HepG2 (cell line): ENCODE data around the gene SPN. TPM values are rescaled to one million over a fixed set of nuclear protein-coding genes. Genes with fewer than 3 reads are reported as not detected.
"Not testable (repeated sequence)": the region's sequence is repeated elsewhere in the genome, so short reads cannot be mapped to it uniquely, and the experiment has no call there.

ENCODE experiments used
- ATAC-seq: fragments of 200-7000 bp; cut with Tn5 transposase; 3 replicates; pipeline ENCODE4 v1.9.1; 2020; ENCODE audit warnings: mild to moderate bottlenecking, moderate library complexity
- BruUV-seq: library from RNA; stranded (reverse); fragments of 400-500 nt; replicated peaks from 2 replicates; lab custom pipeline; 2021; lab: Mats Ljungman, UMichigan
- CTCF ChIA-PET: fragments of 300-600 bp; formaldehyde crosslinking; extraction: SDS; loops from one replicate; lab custom pipeline; 2021; ENCODE audit warnings: low total read pairs, inconsistent platforms, low intra/inter-chr PET ratio; lab: Yijun Ruan, JAX
- POLR2A ChIA-PET: fragments of 350-600 bp; sonication (Branson Sonifier 250); formaldehyde crosslinking; loops from one replicate; lab custom pipeline; 2020; ENCODE audit warnings: antibody characterized with exemption, inconsistent platforms; lab: Yijun Ruan, JAX
- DNase-seq: peaks from one replicate; pipeline ENCODE4 v3.0.0-alpha.2; 2015; ENCODE audit warnings: low spot score
- FAIRE-seq: peaks from 3 replicates; lab custom pipeline; 2011; peaks lifted over from hg19 to GRCh38; lab: Jason Lieb, UNC
- H2AFZ ChIP-seq: one replicate; pipeline ENCODE4 v1.6.1; 2011; ENCODE audit warnings: low read length, inconsistent platforms
- H3K27ac ChIP-seq: fragments of 300-600 bp; 3 replicates; pipeline ENCODE4 v1.8.0; 2011; ENCODE audit warnings: mixed run types, mild to moderate bottlenecking, mixed read lengths, low read length, inconsistent platforms; ENCODE audit not compliant: insufficient read depth; ENCODE audit errors: extremely low read length
- H3K27me3 ChIP-seq, 2 experiments: fragments of 200-600 bp in 1 of 2; 2 replicates in 1 of 2; 3 replicates in 1 of 2; pipeline versions ENCODE4 v1.6.0 to v1.8.0; 2011; ENCODE audit warnings: low read length in 2 of 2, mild to moderate bottlenecking in 2 of 2, moderate library complexity in 2 of 2, inconsistent platforms in 1 of 2; ENCODE audit not compliant: insufficient read depth in 2 of 2, control insufficient read depth in 1 of 2
- H3K36me3 ChIP-seq, 2 experiments: fragments of 200-600 bp in 1 of 2; replicated peaks in 1 of 2; 2 replicates in 1 of 2; 3 replicates in 1 of 2; pipeline versions ENCODE4 v1.5.1 to v1.8.0; 2011; ENCODE audit warnings: low read length in 2 of 2, inconsistent platforms in 1 of 2; ENCODE audit not compliant: insufficient read depth in 2 of 2, control insufficient read depth in 1 of 2
- H3K4me1 ChIP-seq: 2 replicates; pipeline ENCODE4 v1.5.1; 2012; ENCODE audit warnings: low read length, inconsistent platforms; ENCODE audit not compliant: insufficient read depth
- H3K4me2 ChIP-seq: 2 replicates; pipeline ENCODE4 v1.6.0; 2011; ENCODE audit warnings: low read depth, low read length, inconsistent platforms
- H3K4me3 ChIP-seq, 3 experiments: fragments of 200-600 bp in 1 of 3; sonication (generic), shearing (Covaris generic) in 1 of 3; replicated peaks in 1 of 3; 2 replicates each; pipeline ENCODE4 v1.5.1; 2011 to 2016; ENCODE audit warnings: low read length in 3 of 3, inconsistent platforms in 2 of 3, low read depth in 2 of 3, mild to moderate bottlenecking in 2 of 3, control low read depth in 1 of 3, mixed read lengths in 1 of 3; ENCODE audit not compliant: insufficient read depth in 1 of 3
- H3K79me2 ChIP-seq: one replicate; pipeline ENCODE4 v1.6.1; 2011; ENCODE audit warnings: low read length, inconsistent platforms; ENCODE audit not compliant: insufficient read depth
- H3K9ac ChIP-seq: 2 replicates; pipeline ENCODE4 v1.6.0; 2011; ENCODE audit warnings: mild to moderate bottlenecking, low read depth, low read length, inconsistent platforms; ENCODE audit not compliant: insufficient read depth
- H3K9me3 ChIP-seq: 2 replicates; pipeline ENCODE4 v1.5.1; 2012; ENCODE audit warnings: mild to moderate bottlenecking, low read length
- H4K20me1 ChIP-seq: 2 replicates; pipeline ENCODE4 v1.6.0; 2011; ENCODE audit warnings: inconsistent platforms, mild to moderate bottlenecking, low read length, moderate library complexity; ENCODE audit not compliant: insufficient read depth
- HNF4A ChIP-seq: sonication (generic); formaldehyde crosslinking; IDR thresholded peaks from 2 replicates; pipeline ENCODE4 v1.4.0; 2020; ENCODE audit warnings: missing genetic modification reagents
- HNF4G ChIP-seq, 2 experiments: sonication (generic) in 1 of 2; formaldehyde crosslinking in 1 of 2; IDR thresholded peaks; 2 replicates each; pipeline versions ENCODE4 v1.4.0 to v1.6.1; 2011 to 2020; ENCODE audit warnings: borderline replicate concordance in 2 of 2, low read depth in 2 of 2, mild to moderate bottlenecking in 2 of 2, low read length in 1 of 2, missing genetic modification reagents in 1 of 2, moderate library complexity in 1 of 2
- RAD21 ChIP-seq: fragments of 450-650 bp; formaldehyde crosslinking; IDR thresholded peaks from 2 replicates; pipeline ENCODE4 v1.5.0; 2020; ENCODE audit warnings: mild to moderate bottlenecking
- ZSCAN25 ChIP-seq: sonication (generic); formaldehyde crosslinking; IDR thresholded peaks from 2 replicates; pipeline ENCODE4 v1.8.0; 2022; ENCODE audit warnings: mild to moderate bottlenecking, missing genetic modification reagents
- WGBS: methylation state at CpG from one replicate; pipeline ENCODE4 v1.1.6; 2017; ENCODE audit warnings: low lambda C conversion rate; 5-methylcytosine and 5-hydroxymethylcytosine counted together
- in situ Hi-C: cut with HindIII; loops from 2 replicates; pipeline ENCODE4 v1.10.0; 2017; ENCODE audit warnings: low pct_unique_long_range_greater_than_20kb; ENCODE audit not compliant: extremely low pct_ligation_motif_present
- intact Hi-C: fragments of 100-400 bp; cut with micrococcal nuclease; formaldehyde crosslinking; loops from one replicate; pipeline ENCODE4 v1.10.0; 2022; ENCODE audit not compliant: unreplicated experiment
- polyA plus RNA-seq, 8 experiments: library from polyadenylated mRNA; depleted of rRNA in 3 of 8; stranded (reverse) in 7 of 8; unstranded in 1 of 8; fragments of >200 nt; fragmentation: Illumina TruSeq in 4 of 8; extraction: Trizol in 4 of 8; gene quantifications; 2 replicates each; pipeline versions ENCODE4 v1.2.1 to v1.2.3, GENCODE V29; 2011 to 2016; ENCODE audit warnings: low read depth in 4 of 8, missing spikeins in 1 of 8, mixed read lengths in 1 of 8; ENCODE audit not compliant: insufficient read depth in 1 of 8
- total RNA-seq, 5 experiments: library from RNA; depleted of rRNA; stranded (reverse); fragments of >200 nt; fragmentation: Illumina TruSeq; extraction: Trizol; gene quantifications; 2 replicates each; pipeline ENCODE4 v1.2.3, GENCODE V29; 2016; ENCODE audit warnings: low read depth in 1 of 5
- TF ChIP-seq, protein P1 (sequence below): IDR thresholded peaks from 2 replicates; pipeline ENCODE4 v1.4.0; 2020; ENCODE audit warnings: mild to moderate bottlenecking, missing genetic modification reagents
- TF ChIP-seq, protein P2 (sequence below): sonication (generic); formaldehyde crosslinking; IDR thresholded peaks from 2 replicates; pipeline ENCODE4 v1.4.0; 2020; ENCODE audit warnings: missing genetic modification reagents

The SPN gene
- total and polyA plus RNA-seq, 2 of the 13 experiments (the other 11 are each of a cell fraction or from before 2014, with no cell fraction given): 0.22 to 1.6 TPM

DNA sequence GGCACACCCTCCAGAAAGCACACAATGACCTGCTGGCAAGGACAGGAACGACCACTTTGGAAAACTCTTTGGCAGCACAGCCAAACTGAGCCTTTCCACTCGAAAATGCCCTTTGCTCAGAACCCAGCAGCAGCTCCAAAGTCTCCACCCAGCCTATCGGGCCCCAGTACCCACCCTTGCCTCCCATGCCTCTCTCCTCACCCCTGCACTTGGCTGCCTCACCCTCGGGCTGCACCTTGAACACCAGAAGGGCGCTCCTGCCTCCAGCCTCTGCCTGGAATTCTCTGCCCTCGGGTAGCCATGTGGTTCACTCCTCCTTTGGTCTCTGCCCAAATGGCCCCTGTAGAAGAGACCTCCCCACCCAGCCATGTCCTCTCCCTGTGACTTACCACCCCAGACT lies 46.9 kb upstream of the SPN start:
- H3K27me3 ChIP-seq; FAIRE-seq; H3K9ac ChIP-seq; CTCF ChIA-PET; H2AFZ ChIP-seq; ATAC-seq; in situ Hi-C loops; H3K36me3 ChIP-seq; intact Hi-C loops; H4K20me1 ChIP-seq; H3K79me2 ChIP-seq; H3K9me3 ChIP-seq; BruUV-seq; H3K4me3 ChIP-seq; TF ChIP-seq HNF4G (CRISPR knock-in tag; IDR thresholded peaks at IDR 0.05; ENCODE audit: borderline replicate concordance, low read depth): not testable (repeated sequence)
- peak overlapping the region; percentile 23 for H3K27ac ChIP-seq
- DNase-seq: peak; percentile 39
- peaks cover 16% of the 10 kb centered on the region for H3K4me1 ChIP-seq
- 0 out of 2 replicates have a peak overlapping the region, but pooled peaks have one; percentile 36 for H3K4me2 ChIP-seq
- POLR2A ChIA-PET: interaction anchor here (2.1 kb wide), 1 partner anchor 63 kb away, joined by 5 read pairs; the partner anchor contains the start of gene QPRT
- TF ChIP-seq HNF4G (IDR thresholded peaks at IDR 0.05; ENCODE audit: borderline replicate concordance, low read depth, low read length) (0 out of 2 replicates have a peak, but pooled peaks have one; percentile 7), RAD21 (CRISPR knock-in tag) (0 out of 2 replicates have a peak, but pooled peaks have one; percentile 12), HNF4A (CRISPR knock-in tag) (peak; percentile 62; the same call in 1 of the 2 replicates), ZSCAN25 (CRISPR knock-in tag) (peak; percentile 99)
- TF ChIP-seq, protein P1, sequence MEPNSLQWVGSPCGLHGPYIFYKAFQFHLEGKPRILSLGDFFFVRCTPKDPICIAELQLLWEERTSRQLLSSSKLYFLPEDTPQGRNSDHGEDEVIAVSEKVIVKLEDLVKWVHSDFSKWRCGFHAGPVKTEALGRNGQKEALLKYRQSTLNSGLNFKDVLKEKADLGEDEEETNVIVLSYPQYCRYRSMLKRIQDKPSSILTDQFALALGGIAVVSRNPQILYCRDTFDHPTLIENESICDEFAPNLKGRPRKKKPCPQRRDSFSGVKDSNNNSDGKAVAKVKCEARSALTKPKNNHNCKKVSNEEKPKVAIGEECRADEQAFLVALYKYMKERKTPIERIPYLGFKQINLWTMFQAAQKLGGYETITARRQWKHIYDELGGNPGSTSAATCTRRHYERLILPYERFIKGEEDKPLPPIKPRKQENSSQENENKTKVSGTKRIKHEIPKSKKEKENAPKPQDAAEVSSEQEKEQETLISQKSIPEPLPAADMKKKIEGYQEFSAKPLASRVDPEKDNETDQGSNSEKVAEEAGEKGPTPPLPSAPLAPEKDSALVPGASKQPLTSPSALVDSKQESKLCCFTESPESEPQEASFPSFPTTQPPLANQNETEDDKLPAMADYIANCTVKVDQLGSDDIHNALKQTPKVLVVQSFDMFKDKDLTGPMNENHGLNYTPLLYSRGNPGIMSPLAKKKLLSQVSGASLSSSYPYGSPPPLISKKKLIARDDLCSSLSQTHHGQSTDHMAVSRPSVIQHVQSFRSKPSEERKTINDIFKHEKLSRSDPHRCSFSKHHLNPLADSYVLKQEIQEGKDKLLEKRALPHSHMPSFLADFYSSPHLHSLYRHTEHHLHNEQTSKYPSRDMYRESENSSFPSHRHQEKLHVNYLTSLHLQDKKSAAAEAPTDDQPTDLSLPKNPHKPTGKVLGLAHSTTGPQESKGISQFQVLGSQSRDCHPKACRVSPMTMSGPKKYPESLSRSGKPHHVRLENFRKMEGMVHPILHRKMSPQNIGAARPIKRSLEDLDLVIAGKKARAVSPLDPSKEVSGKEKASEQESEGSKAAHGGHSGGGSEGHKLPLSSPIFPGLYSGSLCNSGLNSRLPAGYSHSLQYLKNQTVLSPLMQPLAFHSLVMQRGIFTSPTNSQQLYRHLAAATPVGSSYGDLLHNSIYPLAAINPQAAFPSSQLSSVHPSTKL (CRISPR knock-in tag): 0 out of 2 replicates have a peak, but pooled peaks have one; percentile 15
- TF ChIP-seq, protein P2, sequence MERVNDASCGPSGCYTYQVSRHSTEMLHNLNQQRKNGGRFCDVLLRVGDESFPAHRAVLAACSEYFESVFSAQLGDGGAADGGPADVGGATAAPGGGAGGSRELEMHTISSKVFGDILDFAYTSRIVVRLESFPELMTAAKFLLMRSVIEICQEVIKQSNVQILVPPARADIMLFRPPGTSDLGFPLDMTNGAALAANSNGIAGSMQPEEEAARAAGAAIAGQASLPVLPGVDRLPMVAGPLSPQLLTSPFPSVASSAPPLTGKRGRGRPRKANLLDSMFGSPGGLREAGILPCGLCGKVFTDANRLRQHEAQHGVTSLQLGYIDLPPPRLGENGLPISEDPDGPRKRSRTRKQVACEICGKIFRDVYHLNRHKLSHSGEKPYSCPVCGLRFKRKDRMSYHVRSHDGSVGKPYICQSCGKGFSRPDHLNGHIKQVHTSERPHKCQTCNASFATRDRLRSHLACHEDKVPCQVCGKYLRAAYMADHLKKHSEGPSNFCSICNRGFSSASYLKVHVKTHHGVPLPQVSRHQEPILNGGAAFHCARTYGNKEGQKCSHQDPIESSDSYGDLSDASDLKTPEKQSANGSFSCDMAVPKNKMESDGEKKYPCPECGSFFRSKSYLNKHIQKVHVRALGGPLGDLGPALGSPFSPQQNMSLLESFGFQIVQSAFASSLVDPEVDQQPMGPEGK (CRISPR knock-in tag): peak; percentile 26; the same call in 1 of the 2 replicates
- 36% methylated on average over 4 of the region's 6 CpGs for WGBS
